Gastroesophageal sphincter (tissue), 3 donors: Measurements from ENCODE around the gene HTR2A.

ENCODE experiments used
- EP300 ChIP-seq: sonication (generic); formaldehyde crosslinking; IDR thresholded peaks from one replicate; pipeline ENCODE4 v1.6.1; 2017; ENCODE audit warnings: antibody characterized with exemption, mild to moderate bottlenecking
- POLR2A ChIP-seq, 2 donors: fragments of 450-650 bp; IDR thresholded peaks; one replicate each; pipeline ENCODE4 v1.6.1; 2017; ENCODE audit warnings: antibody characterized with exemption in 2 of 2, mild to moderate bottlenecking in 2 of 2, moderate library complexity in 1 of 2
- POLR2AphosphoS5 ChIP-seq: sonication (generic); formaldehyde crosslinking; IDR thresholded peaks from one replicate; pipeline ENCODE4 v1.6.1; 2017; ENCODE audit warnings: antibody characterized with exemption
- TF ChIP-seq, protein P1 (sequence below), 4 experiments: fragments of 200-600 bp in 2 of 4; fragments of 450-650 bp in 2 of 4; sonication (generic) in 1 of 4; IDR thresholded peaks; one replicate each; pipeline ENCODE4 v1.5.1; 2017 to 2019; ENCODE audit warnings: antibody characterized with exemption in 4 of 4, mild to moderate bottlenecking in 2 of 4, moderate library complexity in 2 of 4

DNA sequence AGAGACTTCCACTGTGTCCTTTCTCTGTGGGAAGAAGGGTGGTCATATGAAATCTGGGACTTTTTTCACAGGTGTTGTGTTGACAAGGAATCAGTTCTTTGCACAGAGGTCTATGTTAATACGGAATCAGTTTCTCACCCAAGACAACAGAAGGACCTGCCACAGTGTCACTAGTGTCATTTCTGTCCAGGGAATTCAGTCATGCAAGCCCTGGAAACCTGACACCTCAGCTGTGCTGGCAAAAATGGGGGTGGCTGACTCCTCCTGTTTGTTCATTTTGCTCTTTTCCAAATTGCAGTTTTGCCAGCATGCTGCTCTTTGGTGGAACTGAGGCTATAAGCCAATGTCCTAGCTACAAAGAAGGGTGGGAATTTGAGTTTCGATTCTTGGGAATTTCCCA lies 50.1 kb downstream of the HTR2A start:
- TF ChIP-seq POLR2A (IDR thresholded peaks at IDR 0.05): no peak
- TF ChIP-seq, protein P1, sequence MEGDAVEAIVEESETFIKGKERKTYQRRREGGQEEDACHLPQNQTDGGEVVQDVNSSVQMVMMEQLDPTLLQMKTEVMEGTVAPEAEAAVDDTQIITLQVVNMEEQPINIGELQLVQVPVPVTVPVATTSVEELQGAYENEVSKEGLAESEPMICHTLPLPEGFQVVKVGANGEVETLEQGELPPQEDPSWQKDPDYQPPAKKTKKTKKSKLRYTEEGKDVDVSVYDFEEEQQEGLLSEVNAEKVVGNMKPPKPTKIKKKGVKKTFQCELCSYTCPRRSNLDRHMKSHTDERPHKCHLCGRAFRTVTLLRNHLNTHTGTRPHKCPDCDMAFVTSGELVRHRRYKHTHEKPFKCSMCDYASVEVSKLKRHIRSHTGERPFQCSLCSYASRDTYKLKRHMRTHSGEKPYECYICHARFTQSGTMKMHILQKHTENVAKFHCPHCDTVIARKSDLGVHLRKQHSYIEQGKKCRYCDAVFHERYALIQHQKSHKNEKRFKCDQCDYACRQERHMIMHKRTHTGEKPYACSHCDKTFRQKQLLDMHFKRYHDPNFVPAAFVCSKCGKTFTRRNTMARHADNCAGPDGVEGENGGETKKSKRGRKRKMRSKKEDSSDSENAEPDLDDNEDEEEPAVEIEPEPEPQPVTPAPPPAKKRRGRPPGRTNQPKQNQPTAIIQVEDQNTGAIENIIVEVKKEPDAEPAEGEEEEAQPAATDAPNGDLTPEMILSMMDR (IDR thresholded peaks at IDR 0.05): no peak
- no peak for TF ChIP-seq POLR2AphosphoS5
- TF ChIP-seq EP300: no peak
